Mucosa of stomach (tissue), 1 donor: Measurements from ENCODE around the gene EXOC1.
"Not testable (repeated sequence)": the region's sequence is repeated elsewhere in the genome, so short reads cannot be mapped to it uniquely, and the experiment has no call there.

Experiments used
- H3K27me3 ChIP-seq: one replicate; pipeline ENCODE4 v1.7.0; 2013; ENCODE audit warnings: mild to moderate bottlenecking, low read length; ENCODE audit not compliant: control insufficient read depth, insufficient read depth
- H3K36me3 ChIP-seq: one replicate; pipeline ENCODE4 v1.7.0; 2013; ENCODE audit warnings: low read length; ENCODE audit not compliant: control insufficient read depth, insufficient read depth
- H3K4me1 ChIP-seq: one replicate; pipeline ENCODE4 v1.7.0; 2013; ENCODE audit warnings: mild to moderate bottlenecking, low read length; ENCODE audit not compliant: control insufficient read depth, insufficient read depth
- H3K4me3 ChIP-seq: one replicate; pipeline ENCODE4 v1.7.0; 2013; ENCODE audit warnings: low read length
- H3K9ac ChIP-seq: one replicate; pipeline ENCODE4 v1.7.0; 2013; ENCODE audit warnings: mild to moderate bottlenecking, low read length, moderate library complexity
- H3K9me3 ChIP-seq: one replicate; pipeline ENCODE4 v1.7.0; 2013; ENCODE audit warnings: mild to moderate bottlenecking, low read length, moderate library complexity; ENCODE audit not compliant: control insufficient read depth
- donor health status: Pancreatic carcinoma.

EXOC1 gene

DNA sequence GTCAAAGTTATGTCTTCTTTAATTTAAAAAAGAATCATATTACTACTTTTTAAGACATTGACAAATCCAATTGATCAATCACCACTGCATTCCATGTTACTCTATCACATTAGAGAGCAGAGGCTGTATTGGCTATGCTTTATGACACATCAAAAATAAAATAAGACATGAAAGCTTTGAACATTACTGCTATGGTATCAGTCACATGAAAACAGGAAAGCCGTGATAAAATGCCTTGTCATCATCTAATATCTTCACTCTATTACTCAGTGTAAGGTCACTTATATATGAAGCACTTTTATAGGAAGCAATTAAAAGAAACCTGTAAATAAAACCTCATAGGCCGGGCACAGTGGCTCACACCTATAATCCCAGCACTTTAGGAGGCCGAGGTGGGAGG is 67.6 kb downstream of the EXOC1 start:
- Histone ChIP-seq H3K4me1 (no peaks in the 10 kb centered on the region), H3K27me3 (no peaks in the 10 kb centered on the region)

GRCh38 chr4:55925241-55925640 is 71.8 kb downstream of the EXOC1 start:
- H3K9ac ChIP-seq: no peak overlapping the region
- H3K4me1 ChIP-seq: no peaks in the 10 kb centered on the region
- H3K9me3 ChIP-seq: no peaks in the 10 kb centered on the region

More for the DNA sequence above, 67.6 kb downstream of the EXOC1 start:
- no peak overlapping the region for H3K9ac ChIP-seq
- no peaks in the 10 kb centered on the region for H3K36me3 ChIP-seq
- no peak overlapping the region for H3K4me3 ChIP-seq
- H3K9me3 ChIP-seq: no peaks in the 10 kb centered on the region

GRCh38 chr4:55926610-55927009 is 73.2 kb downstream of the EXOC1 start:
- no peaks in the 10 kb centered on the region for H3K4me1 ChIP-seq
- H3K27me3 ChIP-seq: no peaks in the 10 kb centered on the region
- no peaks in the 10 kb centered on the region for H3K36me3 ChIP-seq
- H3K4me3 ChIP-seq: no peak overlapping the region
- H3K9ac ChIP-seq: no peak overlapping the region
- no peaks in the 10 kb centered on the region for H3K9me3 ChIP-seq

More at GRCh38 chr4:55925241-55925640, 71.8 kb downstream of the EXOC1 start:
- H3K36me3 ChIP-seq: no peaks in the 10 kb centered on the region
- no peaks in the 10 kb centered on the region for H3K27me3 ChIP-seq
- no peak overlapping the region for H3K4me3 ChIP-seq

- Histone ChIP-seq H3K9me3 (no peaks in the 10 kb centered on the region), H3K4me1 (no peaks in the 10 kb centered on the region), H3K9ac (no peak overlapping the region), H3K27me3 (no peaks in the 10 kb centered on the region), H3K4me3 (no peak overlapping the region), H3K36me3 (no peaks in the 10 kb centered on the region)
Observed at GRCh38 chr4:55927803-55928437, 74.5 kb downstream of the EXOC1 start.

- H3K27me3 ChIP-seq: no peaks in the 10 kb centered on the region
- no peaks in the 10 kb centered on the region for H3K9me3 ChIP-seq
- H3K9ac ChIP-seq: no peak overlapping the region
- no peaks in the 10 kb centered on the region for H3K4me1 ChIP-seq
- H3K4me3 ChIP-seq: no peak overlapping the region
- H3K36me3 ChIP-seq: no peaks in the 10 kb centered on the region
Observed at GRCh38 chr4:55928846-55929245, 75.4 kb downstream of the EXOC1 start.

DNA sequence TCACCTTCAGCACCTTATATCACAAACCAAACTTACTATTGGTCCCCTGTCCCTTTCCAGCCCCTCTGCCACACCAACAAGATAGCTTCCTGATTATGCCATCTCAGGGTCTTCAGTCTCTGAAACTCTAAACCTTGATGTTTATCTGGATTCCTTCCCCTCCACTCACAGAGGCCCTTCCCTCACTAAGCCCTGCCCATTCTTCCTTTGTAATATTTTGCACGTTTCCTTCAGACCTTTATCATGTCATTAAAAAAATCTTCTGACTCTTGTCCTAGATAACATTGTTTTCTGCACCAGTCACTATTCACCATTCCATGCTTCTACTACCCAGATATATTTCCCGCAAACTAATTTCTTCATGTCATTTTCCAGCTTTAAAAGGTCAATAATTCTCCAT is 77.6 kb downstream of the EXOC1 start:
- H3K9ac ChIP-seq: no peak overlapping the region
- H3K27me3 ChIP-seq: no peaks in the 10 kb centered on the region
- H3K4me1 ChIP-seq: no peaks in the 10 kb centered on the region
- H3K36me3 ChIP-seq: no peaks in the 10 kb centered on the region
- no peaks in the 10 kb centered on the region for H3K9me3 ChIP-seq
- H3K4me3 ChIP-seq: no peak overlapping the region

GRCh38 chr4:55931833-55932232 is 78.4 kb downstream of the EXOC1 start:
- Histone ChIP-seq H3K9me3 (no peaks in the 10 kb centered on the region), H3K4me3 (no peak overlapping the region), H3K36me3 (no peaks in the 10 kb centered on the region)

DNA sequence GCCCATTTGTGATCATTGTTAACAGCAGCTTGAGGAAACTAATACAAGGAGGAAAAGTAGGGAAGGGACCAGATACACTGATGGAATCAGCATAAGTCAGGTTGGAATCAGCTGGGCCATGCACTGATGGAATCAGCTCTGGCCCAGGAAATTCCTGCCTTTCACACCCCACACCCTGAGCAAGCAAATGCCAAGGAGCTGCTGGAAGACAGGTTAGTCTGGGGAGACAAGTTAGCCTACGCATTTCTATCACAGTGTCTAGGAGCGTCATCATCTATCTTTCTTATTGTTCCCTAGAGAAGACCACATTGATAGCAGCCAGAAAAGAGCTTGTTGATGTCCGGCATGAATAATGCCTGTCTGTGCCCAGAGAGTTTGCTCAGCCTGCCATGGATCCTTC is 79.1 kb downstream of the EXOC1 start:
- Histone ChIP-seq H3K27me3 (no peaks in the 10 kb centered on the region), H3K9me3 (no peaks in the 10 kb centered on the region), H3K4me1 (no peaks in the 10 kb centered on the region), H3K36me3 (no peaks in the 10 kb centered on the region), H3K4me3 (no peak overlapping the region), H3K9ac (no peak overlapping the region)

More at GRCh38 chr4:55931833-55932232, 78.4 kb downstream of the EXOC1 start:
- Histone ChIP-seq H3K27me3 (no peaks in the 10 kb centered on the region), H3K4me1 (no peaks in the 10 kb centered on the region), H3K9ac (no peak overlapping the region)

DNA sequence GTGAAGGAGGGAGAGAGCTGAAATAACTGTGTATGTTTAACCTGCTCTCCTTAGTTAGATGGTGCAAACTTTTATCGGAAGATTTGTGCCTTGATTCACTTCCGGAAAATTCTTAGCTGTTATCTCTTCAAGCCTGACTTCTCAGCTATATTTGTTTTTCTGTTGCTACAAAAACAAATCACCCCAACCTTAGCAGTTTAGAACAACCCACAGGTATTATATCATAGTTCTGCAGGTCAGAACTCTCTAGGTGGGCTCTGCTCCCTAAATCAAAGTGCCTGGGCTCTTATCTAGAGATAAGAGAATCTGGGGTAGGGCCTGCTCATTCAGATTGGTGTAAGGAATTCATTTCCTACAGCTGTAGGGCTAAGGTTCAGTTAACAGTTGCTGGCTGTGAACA is 80.2 kb downstream of the EXOC1 start:
- Histone ChIP-seq H3K4me1 (no peaks in the 10 kb centered on the region), H3K27me3 (no peaks in the 10 kb centered on the region), H3K9me3 (no peaks in the 10 kb centered on the region), H3K9ac (no peak overlapping the region), H3K4me3 (no peak overlapping the region), H3K36me3 (no peaks in the 10 kb centered on the region)

GRCh38 chr4:55935907-55936306 is 82.5 kb downstream of the EXOC1 start:
- H3K4me3 ChIP-seq, H3K27me3 ChIP-seq, H3K36me3 ChIP-seq, H3K4me1 ChIP-seq, H3K9ac ChIP-seq, H3K9me3 ChIP-seq: not testable (repeated sequence)

GRCh38 chr4:55938481-55938880 is 85.0 kb downstream of the EXOC1 start:
- H3K4me3 ChIP-seq: no peak overlapping the region
- H3K27me3 ChIP-seq: no peaks in the 10 kb centered on the region
- no peaks in the 10 kb centered on the region for H3K36me3 ChIP-seq
- no peaks in the 10 kb centered on the region for H3K9me3 ChIP-seq
- no peaks in the 10 kb centered on the region for H3K4me1 ChIP-seq
- H3K9ac ChIP-seq: no peak overlapping the region

DNA sequence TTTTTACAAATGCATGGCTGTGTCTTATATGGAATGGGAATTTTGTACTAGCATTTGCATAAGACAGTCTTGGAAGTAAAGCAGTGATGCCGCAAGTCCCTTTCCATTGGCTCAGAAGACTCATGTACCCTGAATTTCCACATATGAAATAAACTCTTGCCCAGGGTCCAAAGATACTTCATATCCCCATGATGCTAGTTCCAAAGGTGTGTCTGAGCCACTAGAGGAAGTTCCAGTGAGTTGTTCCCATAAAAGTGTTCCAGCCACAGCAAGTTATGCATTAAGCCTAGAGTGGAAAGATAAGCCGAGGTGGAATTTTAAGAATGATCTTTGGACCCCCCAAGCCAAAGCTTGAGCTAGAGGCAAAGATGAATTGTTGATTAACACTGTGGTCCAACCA is 86.0 kb downstream of the EXOC1 start:
- Histone ChIP-seq H3K9me3 (no peaks in the 10 kb centered on the region), H3K4me3 (no peak overlapping the region), H3K27me3 (no peaks in the 10 kb centered on the region), H3K4me1 (no peaks in the 10 kb centered on the region), H3K36me3 (no peaks in the 10 kb centered on the region), H3K9ac (no peak overlapping the region)

- Histone ChIP-seq H3K9me3 (no peaks in the 10 kb centered on the region), H3K4me3 (no peak overlapping the region), H3K4me1 (no peaks in the 10 kb centered on the region), H3K36me3 (no peaks in the 10 kb centered on the region), H3K27me3 (no peaks in the 10 kb centered on the region), H3K9ac (no peak overlapping the region)
Observed at GRCh38 chr4:55941881-55942396, 88.5 kb downstream of the EXOC1 start.
